Measurements from ENCODE around the gene SOX13. TPM values are rescaled to one million over a fixed set of nuclear protein-coding genes. Genes with fewer than 3 reads are reported as not detected.

Gene SOX13
- total RNA-seq, 4 donors from 2014 or later = 13.3 to 25.6 (median 21.7) TPM

GRCh38 chr1:204126956-204127355 lies 54.0 kb downstream of the SOX13 start:
- TF ChIP-seq CTCF (IDR thresholded peaks at IDR 0.05) (no peak), EP300 (IDR thresholded peaks at IDR 0.05) (no peak), POLR2A (IDR thresholded peaks at IDR 0.05; ENCODE audit: low read depth) (no peak)
- Histone ChIP-seq H3K4me1 (peaks cover 22 to 57% (median 54%) of the 10 kb centered on the region in 4 donors), H3K27me3 (no peaks in the 10 kb centered on the region), H3K27ac (replicated peaks in 1 of 4) (peak overlapping the region; percentile 39 to 71 (median 56)), H3K4me3 (no peak overlapping the region), H3K9me3 (no peaks in the 10 kb centered on the region), H3K36me3 (peaks cover 13 to 50% (median 35%) of the 10 kb centered on the region in 4 donors)
- WGBS = 32% methylated on average over 7 of the region's 7 CpGs
- intact Hi-C loops (cut with DNase I) = loop anchor here (5.0 kb wide), 1 partner anchor 55 kb away; the partner anchor contains the start of gene SOX13
- DNase-seq (ENCODE audit: extremely low spot score) = no peak

- H3K27ac ChIP-seq (replicated peaks in 1 of 4) = peak overlapping the region; percentile 39 to 71 (median 56)
- no peak for DNase-seq (ENCODE audit: extremely low spot score)
- peak in 1 of 2 donors; percentile 53 for TF ChIP-seq POLR2AphosphoS5 (IDR thresholded peaks at IDR 0.05)
- no peak for TF ChIP-seq POLR2A (IDR thresholded peaks at IDR 0.05; ENCODE audit: low read depth)
- TF ChIP-seq EP300 (IDR thresholded peaks at IDR 0.05) = no peak
- TF ChIP-seq CTCF (IDR thresholded peaks at IDR 0.05) = peak; percentile 79 to 90 (median 83)
- 65% methylated on average over 4 of the region's 5 CpGs for WGBS
- peaks cover 11 to 42% (median 27%) of the 10 kb centered on the region in 4 donors for H3K36me3 ChIP-seq
- peaks cover 22 to 57% (median 54%) of the 10 kb centered on the region in 4 donors for H3K4me1 ChIP-seq
- intact Hi-C loops (cut with DNase I) = loop anchor here (2.0 to 5.0 kb wide), 2 partner anchors 55 to 267 kb away; partner anchors contain the start of genes SNRPE and SOX13
- no peak overlapping the region for H3K4me3 ChIP-seq
- no peaks in the 10 kb centered on the region for H3K27me3 ChIP-seq
- H3K9me3 ChIP-seq = no peaks in the 10 kb centered on the region
Measured at GRCh38 chr1:204127597-204128242, 54.8 kb downstream of the SOX13 start.

- Histone ChIP-seq H3K27ac (replicated peaks in 1 of 4) (peak overlapping the region in 1 of 4 donors; percentile 71), H3K4me1 (peaks cover 22 to 57% (median 54%) of the 10 kb centered on the region in 4 donors), H3K4me3 (peak overlapping the region in 2 of 4 donors; percentile 19 to 41), H3K9me3 (no peaks in the 10 kb centered on the region), H3K36me3 (peaks cover 5 to 34% (median 20%) of the 10 kb centered on the region in 4 donors), H3K27me3 (no peaks in the 10 kb centered on the region)
- intact Hi-C loops (cut with DNase I) = loop anchor here (2.0 to 5.0 kb wide), 2 partner anchors 56 to 268 kb away; partner anchors contain the start of genes SNRPE and SOX13
- DNase-seq (ENCODE audit: extremely low spot score) = no peak
- 69% methylated on average over 4 of the region's 4 CpGs for WGBS
- TF ChIP-seq POLR2AphosphoS5 (IDR thresholded peaks at IDR 0.05) = no peak
Measured at GRCh38 chr1:204128464-204128963, 55.6 kb downstream of the SOX13 start.

GRCh38 chr1:204128964-204129896 lies 56.3 kb downstream of the SOX13 start:
- intact Hi-C loops (cut with DNase I) = loop anchor here (2.0 to 5.0 kb wide), 2 partner anchors 57 to 268 kb away; partner anchors contain the start of genes SNRPE and SOX13
- Histone ChIP-seq H3K4me1 (peaks cover 22 to 57% (median 54%) of the 10 kb centered on the region in 4 donors), H3K27me3 (no peaks in the 10 kb centered on the region), H3K27ac (replicated peaks in 1 of 4) (peak overlapping the region; percentile 17 to 71 (median 32)), H3K9me3 (no peaks in the 10 kb centered on the region), H3K36me3 (peaks cover 5 to 30% (median 16%) of the 10 kb centered on the region in 4 donors), H3K4me3 (peak overlapping the region; percentile 19 to 41 (median 26))
- TF ChIP-seq EP300 (IDR thresholded peaks at IDR 0.05) = no peak
- TF ChIP-seq CTCF (IDR thresholded peaks at IDR 0.05) = peak; percentile 80 to 92 (median 88)
- TF ChIP-seq POLR2A (IDR thresholded peaks at IDR 0.05; ENCODE audit: low read depth) = no peak
- TF ChIP-seq POLR2AphosphoS5 (IDR thresholded peaks at IDR 0.05) = peak; percentile 3 to 52
- no peak for DNase-seq (ENCODE audit: extremely low spot score)
- WGBS = 28% methylated on average over 25 of the region's 29 CpGs

Measured in esophagus muscularis mucosa (tissue), 4 donors.